ENCODE results near the gene LAMA2.

DNA sequence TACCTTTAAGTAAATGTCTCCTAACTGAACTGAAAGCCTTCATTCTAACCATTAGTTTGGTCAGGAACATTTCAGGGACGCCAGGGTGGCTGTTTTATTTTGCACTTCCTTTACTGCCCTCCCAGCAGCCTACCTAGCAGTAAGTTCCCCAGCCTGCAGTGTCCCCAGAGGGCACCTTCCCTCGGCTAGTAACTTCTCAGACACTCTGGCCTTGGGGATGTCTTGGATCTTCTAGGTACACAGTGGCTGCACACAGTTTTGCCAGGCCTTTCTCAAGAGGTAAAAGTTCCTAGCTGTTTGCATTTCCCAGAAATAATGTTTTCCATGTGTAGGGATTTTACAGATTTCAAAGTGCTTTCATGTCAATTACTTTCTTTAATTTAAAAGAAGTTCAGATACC lies 378 bp upstream of the LAMA2 start:
- TF ChIP-seq POLR2A (IDR thresholded peaks at IDR 0.05; ENCODE audit: extremely low read depth, insufficient read length) (no peak), CTCF (IDR thresholded peaks at IDR 0.05; ENCODE audit: low read depth, low read length) (no peak), MAX (IDR thresholded peaks at IDR 0.05; ENCODE audit: low read depth, low read length) (no peak)

All from NB4 (cell line).